Measurements from ENCODE around the gene NUP93.

DNA sequence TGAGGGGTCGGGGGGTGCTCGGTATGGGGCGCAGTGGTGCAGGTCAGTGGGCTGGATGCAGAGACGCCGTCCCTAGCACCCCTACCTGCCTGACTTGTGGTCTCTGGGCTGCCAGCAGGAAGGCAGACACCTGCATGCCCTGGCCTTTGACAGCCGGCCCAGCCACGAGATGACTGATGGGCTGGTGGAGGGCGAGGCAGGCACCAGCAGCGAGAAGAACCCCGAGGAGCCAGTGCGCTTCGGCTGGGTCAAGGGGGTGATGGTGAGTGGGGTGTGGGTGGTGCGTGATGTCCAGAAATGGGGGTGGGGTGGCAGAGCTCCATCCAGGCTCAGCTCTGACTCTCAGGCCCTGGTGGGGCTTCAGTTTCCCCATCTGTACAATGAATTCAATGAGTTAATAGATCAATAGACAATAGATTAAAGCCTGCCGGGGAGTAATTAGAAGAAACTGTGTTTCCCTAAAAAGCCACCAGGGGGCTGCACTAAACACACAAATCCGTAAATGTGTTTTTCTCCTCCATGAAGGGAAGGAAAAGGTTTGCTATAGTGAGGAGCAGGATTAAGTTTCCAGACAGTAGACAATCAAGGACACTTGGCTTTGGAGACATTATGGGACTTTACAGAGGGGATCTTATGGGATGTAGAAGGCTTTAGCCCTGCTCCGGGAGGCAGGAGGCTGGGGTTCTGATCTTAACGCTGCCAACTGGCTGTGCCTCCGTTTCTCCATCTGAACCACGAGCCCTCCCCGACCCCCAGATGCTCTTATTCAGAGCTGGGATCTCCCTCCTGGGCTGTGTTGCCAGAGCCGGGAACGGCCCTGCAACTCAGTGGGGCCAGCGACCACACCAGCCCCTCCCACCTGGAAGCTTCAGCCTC lies 137.3 kb downstream of the NUP93 start:
- TF ChIP-seq, protein P1, sequence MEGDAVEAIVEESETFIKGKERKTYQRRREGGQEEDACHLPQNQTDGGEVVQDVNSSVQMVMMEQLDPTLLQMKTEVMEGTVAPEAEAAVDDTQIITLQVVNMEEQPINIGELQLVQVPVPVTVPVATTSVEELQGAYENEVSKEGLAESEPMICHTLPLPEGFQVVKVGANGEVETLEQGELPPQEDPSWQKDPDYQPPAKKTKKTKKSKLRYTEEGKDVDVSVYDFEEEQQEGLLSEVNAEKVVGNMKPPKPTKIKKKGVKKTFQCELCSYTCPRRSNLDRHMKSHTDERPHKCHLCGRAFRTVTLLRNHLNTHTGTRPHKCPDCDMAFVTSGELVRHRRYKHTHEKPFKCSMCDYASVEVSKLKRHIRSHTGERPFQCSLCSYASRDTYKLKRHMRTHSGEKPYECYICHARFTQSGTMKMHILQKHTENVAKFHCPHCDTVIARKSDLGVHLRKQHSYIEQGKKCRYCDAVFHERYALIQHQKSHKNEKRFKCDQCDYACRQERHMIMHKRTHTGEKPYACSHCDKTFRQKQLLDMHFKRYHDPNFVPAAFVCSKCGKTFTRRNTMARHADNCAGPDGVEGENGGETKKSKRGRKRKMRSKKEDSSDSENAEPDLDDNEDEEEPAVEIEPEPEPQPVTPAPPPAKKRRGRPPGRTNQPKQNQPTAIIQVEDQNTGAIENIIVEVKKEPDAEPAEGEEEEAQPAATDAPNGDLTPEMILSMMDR (IDR thresholded peaks at IDR 0.05), result peak; percentile 74 to 89 (median 82)
- TF ChIP-seq POLR2A (IDR thresholded peaks at IDR 0.05), result no peak
